Astrocyte (in vitro differentiated cells and primary cell): ENCODE results near the gene KRT222.

Source experiments
- CTCF ChIP-seq: IDR thresholded peaks from 2 replicates; pipeline ENCODE4 v1.5.1; 2011; ENCODE audit warnings: low read depth, mild to moderate bottlenecking, inconsistent platforms, low read length, moderate library complexity; ENCODE audit not compliant: insufficient read depth
- EZH2 ChIP-seq: IDR thresholded peaks from 2 replicates; pipeline ENCODE4 v1.6.1; 2012; ENCODE audit warnings: mild to moderate bottlenecking, low read length, inconsistent platforms; ENCODE audit not compliant: insufficient read depth

- TF ChIP-seq CTCF (no peak), EZH2 (no peak)
Observed at GRCh38 chr17:40625311-40625710, 39.7 kb downstream of the KRT222 start.
